GM21723 (cell line): Measurements from ENCODE around the gene PRSS57.
"Not testable (repeated sequence)": the region's sequence is repeated elsewhere in the genome, so short reads cannot be mapped to it uniquely, and the experiment has no call there.

Experiments used
- ATAC-seq: cut with Tn5 transposase; IDR thresholded peaks from one replicate; pipeline ENCODE4 v1.9.1; 2021; ENCODE audit warnings: mild to moderate bottlenecking, moderate library complexity; ENCODE audit not compliant: unreplicated experiment

PRSS57 gene

GRCh38 chr19:698529-698928 is 3.3 kb upstream of the PRSS57 start:
- not testable (repeated sequence) for ATAC-seq

- no peak for ATAC-seq
Observed at GRCh38 chr19:694481-695351, 536 bp downstream of the PRSS57 start.

- ATAC-seq: no peak
Observed at GRCh38 chr19:690203-690602, 5.0 kb downstream of the PRSS57 start.

- ATAC-seq: no peak
Observed at GRCh38 chr19:688992-689391, 6.3 kb downstream of the PRSS57 start.

GRCh38 chr19:688214-688613 is 7.0 kb downstream of the PRSS57 start:
- no peak for ATAC-seq

GRCh38 chr19:687569-688166 is 7.6 kb downstream of the PRSS57 start:
- ATAC-seq: no peak

- no peak for ATAC-seq
Observed at GRCh38 chr19:686589-687297, 8.5 kb downstream of the PRSS57 start.

GRCh38 chr19:685454-685931 is 9.8 kb downstream of the PRSS57 start:
- ATAC-seq: no peak

GRCh38 chr19:682678-683320 is 12.5 kb downstream of the PRSS57 start:
- no peak for ATAC-seq

- ATAC-seq: no peak
Observed at GRCh38 chr19:681029-682019, 13.9 kb downstream of the PRSS57 start.

- ATAC-seq: peak; percentile 68
Observed at GRCh38 chr19:680287-681028, 14.8 kb downstream of the PRSS57 start.

- peak; percentile 30 for ATAC-seq
Observed at GRCh38 chr19:679418-680286, 15.6 kb downstream of the PRSS57 start.

- no peak for ATAC-seq
Observed at GRCh38 chr19:678791-679388, 16.4 kb downstream of the PRSS57 start.

GRCh38 chr19:677601-678436 is 17.4 kb downstream of the PRSS57 start:
- no peak for ATAC-seq

GRCh38 chr19:677201-677600 is 18.1 kb downstream of the PRSS57 start:
- no peak for ATAC-seq

GRCh38 chr19:676339-677105 is 18.7 kb downstream of the PRSS57 start, which contains the start of gene FSTL3:
TSS of gene FSTL3 (plus strand) at chr19:676392. CDS start at chr19:676424, 32 bp downstream.
- no peak for ATAC-seq
